ENCODE measurements around the gene CDKN2B-AS1.

Gene CDKN2B-AS1

GRCh38 chr9:22064957-22065356 lies 70.4 kb downstream of the CDKN2B-AS1 start:
- Histone ChIP-seq H3K27ac (ENCODE audit: extremely low read depth, low read depth, low read length) (no peak overlapping the region), H3K4me3 (ENCODE audit: low read depth, low read length) (no peak overlapping the region), H3K4me1 (ENCODE audit: control insufficient read depth, insufficient read depth, low read length) (no peaks in the 10 kb centered on the region), H3K36me3 (ENCODE audit: control insufficient read depth in 2 of 2, insufficient read depth in 1 of 2, low read length in 2 of 2) (no peaks in the 10 kb centered on the region; a peak in 1 of 3 replicates), H3K9me3 (ENCODE audit: control insufficient read depth, insufficient read depth, low read depth, low read length) (no peaks in the 10 kb centered on the region)
- TF ChIP-seq HOXC10 (CRISPR knock-in tag; IDR thresholded peaks at IDR 0.05) (no peak), ZNF664 (tag by site-specific recombination; IDR thresholded peaks at IDR 0.05) (no peak), EGR2 (tag by site-specific recombination; IDR thresholded peaks at IDR 0.05; ENCODE audit: low read depth) (no peak), SP3 (tag by site-specific recombination; IDR thresholded peaks at IDR 0.05) (no peak)
- TF ChIP-seq, protein P1, sequence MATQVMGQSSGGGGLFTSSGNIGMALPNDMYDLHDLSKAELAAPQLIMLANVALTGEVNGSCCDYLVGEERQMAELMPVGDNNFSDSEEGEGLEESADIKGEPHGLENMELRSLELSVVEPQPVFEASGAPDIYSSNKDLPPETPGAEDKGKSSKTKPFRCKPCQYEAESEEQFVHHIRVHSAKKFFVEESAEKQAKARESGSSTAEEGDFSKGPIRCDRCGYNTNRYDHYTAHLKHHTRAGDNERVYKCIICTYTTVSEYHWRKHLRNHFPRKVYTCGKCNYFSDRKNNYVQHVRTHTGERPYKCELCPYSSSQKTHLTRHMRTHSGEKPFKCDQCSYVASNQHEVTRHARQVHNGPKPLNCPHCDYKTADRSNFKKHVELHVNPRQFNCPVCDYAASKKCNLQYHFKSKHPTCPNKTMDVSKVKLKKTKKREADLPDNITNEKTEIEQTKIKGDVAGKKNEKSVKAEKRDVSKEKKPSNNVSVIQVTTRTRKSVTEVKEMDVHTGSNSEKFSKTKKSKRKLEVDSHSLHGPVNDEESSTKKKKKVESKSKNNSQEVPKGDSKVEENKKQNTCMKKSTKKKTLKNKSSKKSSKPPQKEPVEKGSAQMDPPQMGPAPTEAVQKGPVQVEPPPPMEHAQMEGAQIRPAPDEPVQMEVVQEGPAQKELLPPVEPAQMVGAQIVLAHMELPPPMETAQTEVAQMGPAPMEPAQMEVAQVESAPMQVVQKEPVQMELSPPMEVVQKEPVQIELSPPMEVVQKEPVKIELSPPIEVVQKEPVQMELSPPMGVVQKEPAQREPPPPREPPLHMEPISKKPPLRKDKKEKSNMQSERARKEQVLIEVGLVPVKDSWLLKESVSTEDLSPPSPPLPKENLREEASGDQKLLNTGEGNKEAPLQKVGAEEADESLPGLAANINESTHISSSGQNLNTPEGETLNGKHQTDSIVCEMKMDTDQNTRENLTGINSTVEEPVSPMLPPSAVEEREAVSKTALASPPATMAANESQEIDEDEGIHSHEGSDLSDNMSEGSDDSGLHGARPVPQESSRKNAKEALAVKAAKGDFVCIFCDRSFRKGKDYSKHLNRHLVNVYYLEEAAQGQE (tag by site-specific recombination; IDR thresholded peaks at IDR 0.05): no peak
- TF ChIP-seq, protein P2, sequence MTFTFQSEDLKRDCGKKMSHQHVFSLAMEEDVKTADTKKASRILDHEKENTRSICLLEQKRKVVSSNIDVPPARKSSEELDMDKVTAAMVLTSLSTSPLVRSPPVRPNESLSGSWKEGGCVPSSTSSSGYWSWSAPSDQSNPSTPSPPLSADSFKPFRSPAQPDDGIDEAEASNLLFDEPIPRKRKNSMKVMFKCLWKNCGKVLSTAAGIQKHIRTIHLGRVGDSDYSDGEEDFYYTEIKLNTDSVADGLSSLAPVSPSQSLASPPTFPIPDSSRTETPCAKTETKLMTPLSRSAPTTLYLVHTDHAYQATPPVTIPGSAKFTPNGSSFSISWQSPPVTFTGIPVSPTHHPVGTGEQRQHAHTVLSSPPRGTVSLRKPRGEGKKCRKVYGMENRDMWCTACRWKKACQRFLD (tag by site-specific recombination; IDR thresholded peaks at IDR 0.05): no peak
- POLR2A ChIA-PET: no interaction called here
- CTCF ChIA-PET: interaction anchor here (0.9 to 1.8 kb wide), 4 partner anchors 16 to 251 kb away, joined by 3 to 6 read pairs (median 4); no protein-coding TSS in a partner anchor

GRCh38 chr9:22065431-22066200 lies 71.0 kb downstream of the CDKN2B-AS1 start:
- Histone ChIP-seq H3K9me3 (ENCODE audit: control insufficient read depth, insufficient read depth, low read depth, low read length) (no peaks in the 10 kb centered on the region), H3K36me3 (ENCODE audit: control insufficient read depth in 2 of 2, insufficient read depth in 1 of 2, low read length in 2 of 2) (no peaks in the 10 kb centered on the region; a peak in 1 of 3 replicates), H3K4me1 (ENCODE audit: control insufficient read depth, insufficient read depth, low read length) (no peaks in the 10 kb centered on the region), H3K4me3 (ENCODE audit: low read depth, low read length) (no peak overlapping the region), H3K27ac (ENCODE audit: extremely low read depth, low read depth, low read length) (no peak overlapping the region)
- POLR2A ChIA-PET: no interaction called here
- no peak for TF ChIP-seq FEZF1 (tag by site-specific recombination; IDR thresholded peaks at IDR 0.05)
- TF ChIP-seq ZNF585B (tag by site-specific recombination; IDR thresholded peaks at IDR 0.05): no peak
- TF ChIP-seq ZBTB48 (tag by site-specific recombination; IDR thresholded peaks at IDR 0.05): no peak
- TF ChIP-seq, protein P3, sequence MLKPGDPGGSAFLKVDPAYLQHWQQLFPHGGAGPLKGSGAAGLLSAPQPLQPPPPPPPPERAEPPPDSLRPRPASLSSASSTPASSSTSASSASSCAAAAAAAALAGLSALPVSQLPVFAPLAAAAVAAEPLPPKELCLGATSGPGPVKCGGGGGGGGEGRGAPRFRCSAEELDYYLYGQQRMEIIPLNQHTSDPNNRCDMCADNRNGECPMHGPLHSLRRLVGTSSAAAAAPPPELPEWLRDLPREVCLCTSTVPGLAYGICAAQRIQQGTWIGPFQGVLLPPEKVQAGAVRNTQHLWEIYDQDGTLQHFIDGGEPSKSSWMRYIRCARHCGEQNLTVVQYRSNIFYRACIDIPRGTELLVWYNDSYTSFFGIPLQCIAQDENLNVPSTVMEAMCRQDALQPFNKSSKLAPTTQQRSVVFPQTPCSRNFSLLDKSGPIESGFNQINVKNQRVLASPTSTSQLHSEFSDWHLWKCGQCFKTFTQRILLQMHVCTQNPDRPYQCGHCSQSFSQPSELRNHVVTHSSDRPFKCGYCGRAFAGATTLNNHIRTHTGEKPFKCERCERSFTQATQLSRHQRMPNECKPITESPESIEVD (tag by site-specific recombination; IDR thresholded peaks at IDR 0.05): no peak
- TF ChIP-seq ZNF311 (tag by site-specific recombination; IDR thresholded peaks at IDR 0.05; ENCODE audit: borderline replicate concordance): no peak
- no peak for TF ChIP-seq ZFP3 (tag by site-specific recombination; IDR thresholded peaks at IDR 0.05; ENCODE audit: low read depth)
- TF ChIP-seq ZNF2 (tag by site-specific recombination; IDR thresholded peaks at IDR 0.05): no peak
- no peak for TF ChIP-seq ZNF791 (tag by site-specific recombination; IDR thresholded peaks at IDR 0.05)
- no peak for TF ChIP-seq ZNF433 (tag by site-specific recombination; IDR thresholded peaks at IDR 0.05; ENCODE audit: low read depth)
- TF ChIP-seq ZNF518A (tag by site-specific recombination; conservative IDR thresholded peaks at IDR 0.05; ENCODE audit: low read depth): no peak
- TF ChIP-seq, protein P4, sequence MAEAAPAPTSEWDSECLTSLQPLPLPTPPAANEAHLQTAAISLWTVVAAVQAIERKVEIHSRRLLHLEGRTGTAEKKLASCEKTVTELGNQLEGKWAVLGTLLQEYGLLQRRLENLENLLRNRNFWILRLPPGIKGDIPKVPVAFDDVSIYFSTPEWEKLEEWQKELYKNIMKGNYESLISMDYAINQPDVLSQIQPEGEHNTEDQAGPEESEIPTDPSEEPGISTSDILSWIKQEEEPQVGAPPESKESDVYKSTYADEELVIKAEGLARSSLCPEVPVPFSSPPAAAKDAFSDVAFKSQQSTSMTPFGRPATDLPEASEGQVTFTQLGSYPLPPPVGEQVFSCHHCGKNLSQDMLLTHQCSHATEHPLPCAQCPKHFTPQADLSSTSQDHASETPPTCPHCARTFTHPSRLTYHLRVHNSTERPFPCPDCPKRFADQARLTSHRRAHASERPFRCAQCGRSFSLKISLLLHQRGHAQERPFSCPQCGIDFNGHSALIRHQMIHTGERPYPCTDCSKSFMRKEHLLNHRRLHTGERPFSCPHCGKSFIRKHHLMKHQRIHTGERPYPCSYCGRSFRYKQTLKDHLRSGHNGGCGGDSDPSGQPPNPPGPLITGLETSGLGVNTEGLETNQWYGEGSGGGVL (tag by site-specific recombination; IDR thresholded peaks at IDR 0.05): no peak
- TF ChIP-seq ZBTB7A (tag by site-specific recombination; IDR thresholded peaks at IDR 0.05; ENCODE audit: low read depth): no peak
- CTCF ChIA-PET: interaction anchor here (0.6 to 1.8 kb wide), 10 partner anchors 9 to 1647 kb away, joined by 3 to 6 read pairs (median 4); no protein-coding TSS in a partner anchor
